GM21360 (cell line): Measurements from ENCODE around the gene ITGB2.

Source experiments
- ATAC-seq: cut with Tn5 transposase; IDR thresholded peaks from one replicate; pipeline ENCODE4 v1.9.1; 2021; ENCODE audit warnings: mild to moderate bottlenecking, moderate library complexity; ENCODE audit not compliant: unreplicated experiment

ITGB2 gene

DNA sequence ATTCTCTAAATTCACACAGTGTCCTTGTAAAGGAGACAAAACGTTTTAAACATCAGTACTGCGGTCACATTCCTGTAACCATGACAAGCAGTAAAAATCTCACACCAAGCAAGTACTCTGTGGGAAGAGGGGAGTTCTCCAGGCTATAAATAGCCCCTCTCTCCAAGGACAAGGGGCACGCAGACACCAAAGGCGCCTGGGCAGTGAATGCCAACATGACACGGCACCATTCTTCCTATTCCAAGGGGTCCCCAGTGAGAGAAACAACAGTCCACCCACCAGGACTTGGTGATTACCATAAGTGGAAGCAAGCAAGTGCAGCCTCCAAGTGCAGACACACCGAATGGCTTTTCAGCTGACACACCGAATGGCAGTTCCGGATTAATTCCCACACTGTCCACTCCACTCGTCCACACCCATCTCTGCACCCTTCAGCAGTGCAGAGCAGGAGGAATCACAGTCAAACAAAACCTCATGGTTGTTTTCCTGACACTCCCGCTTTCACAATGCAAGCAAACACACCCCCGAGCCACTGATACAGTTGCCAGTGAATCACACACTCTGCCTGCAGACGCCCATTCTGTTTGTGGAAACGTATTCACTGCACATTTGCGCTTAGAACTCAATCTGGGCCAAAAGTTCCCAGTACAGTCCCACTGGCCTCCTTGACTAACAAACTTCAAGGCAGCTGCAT lies 49.0 kb downstream of the ITGB2 start:
- ATAC-seq, result no peak

GRCh38 chr21:44870748-44871495 lies 49.8 kb downstream of the ITGB2 start:
- no peak for ATAC-seq

DNA sequence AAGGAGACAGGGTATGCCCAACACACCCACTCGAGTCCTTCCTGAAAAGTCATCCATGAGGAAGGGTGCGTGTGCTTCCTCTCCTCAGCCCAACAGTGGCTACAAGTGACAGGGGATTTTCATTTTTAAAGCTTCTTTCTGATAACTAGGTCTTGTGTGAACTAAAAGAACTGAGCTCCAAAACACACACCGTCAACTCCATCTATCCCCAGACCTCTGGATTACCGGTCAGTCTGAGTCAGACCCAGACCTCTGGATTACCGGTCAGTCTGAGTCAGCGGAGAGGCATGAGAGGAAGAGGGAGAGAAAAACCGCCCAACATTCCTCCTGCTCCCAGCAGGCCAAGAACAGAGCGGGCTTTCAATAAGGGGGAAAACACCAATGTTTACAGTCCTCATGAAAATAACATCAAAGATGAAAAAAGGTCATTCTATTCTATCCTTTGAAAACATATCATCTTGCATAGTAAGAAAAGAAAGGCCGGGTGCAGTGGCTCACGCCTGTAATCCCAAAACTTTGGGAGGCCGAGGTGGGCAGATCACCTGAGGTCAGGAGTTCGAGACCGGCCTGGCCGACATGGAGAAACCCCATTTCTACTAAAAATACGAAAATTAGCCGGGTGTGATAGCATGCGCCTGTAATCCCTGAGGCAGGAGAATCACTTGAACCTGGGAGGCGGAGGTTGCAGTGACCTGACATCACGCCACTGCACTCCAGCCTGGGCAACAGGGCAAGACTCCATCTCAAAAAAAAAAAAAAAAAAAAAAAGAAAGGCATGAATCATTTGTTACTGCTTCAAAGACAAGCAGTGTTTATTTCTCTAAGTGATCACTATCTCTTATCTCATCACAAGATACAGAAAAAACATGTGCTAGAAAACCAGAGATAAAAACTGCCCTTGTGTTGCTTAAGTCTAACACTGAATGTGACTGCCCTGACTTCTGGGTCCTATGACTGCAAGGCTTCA lies 50.6 kb downstream of the ITGB2 start:
- no peak for ATAC-seq

DNA sequence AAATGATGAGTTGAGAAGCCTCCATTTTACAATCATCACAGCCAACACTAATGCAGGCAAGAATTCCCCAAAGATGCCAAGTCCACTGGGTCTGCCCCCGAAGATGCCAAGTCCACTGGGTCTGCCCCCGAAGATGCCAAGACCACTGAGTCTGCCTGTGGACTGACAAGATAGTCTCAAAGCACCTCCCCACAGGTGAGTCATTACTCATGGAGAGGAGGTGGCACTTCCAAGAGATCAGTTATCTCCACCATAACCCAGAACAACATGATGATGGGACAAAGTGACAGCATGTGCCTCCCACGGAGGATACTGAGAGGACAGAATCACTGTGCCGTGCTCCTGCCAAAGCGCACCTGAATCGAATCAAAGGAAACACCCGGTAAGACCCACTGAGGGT lies 52.0 kb downstream of the ITGB2 start:
- no peak for ATAC-seq

DNA sequence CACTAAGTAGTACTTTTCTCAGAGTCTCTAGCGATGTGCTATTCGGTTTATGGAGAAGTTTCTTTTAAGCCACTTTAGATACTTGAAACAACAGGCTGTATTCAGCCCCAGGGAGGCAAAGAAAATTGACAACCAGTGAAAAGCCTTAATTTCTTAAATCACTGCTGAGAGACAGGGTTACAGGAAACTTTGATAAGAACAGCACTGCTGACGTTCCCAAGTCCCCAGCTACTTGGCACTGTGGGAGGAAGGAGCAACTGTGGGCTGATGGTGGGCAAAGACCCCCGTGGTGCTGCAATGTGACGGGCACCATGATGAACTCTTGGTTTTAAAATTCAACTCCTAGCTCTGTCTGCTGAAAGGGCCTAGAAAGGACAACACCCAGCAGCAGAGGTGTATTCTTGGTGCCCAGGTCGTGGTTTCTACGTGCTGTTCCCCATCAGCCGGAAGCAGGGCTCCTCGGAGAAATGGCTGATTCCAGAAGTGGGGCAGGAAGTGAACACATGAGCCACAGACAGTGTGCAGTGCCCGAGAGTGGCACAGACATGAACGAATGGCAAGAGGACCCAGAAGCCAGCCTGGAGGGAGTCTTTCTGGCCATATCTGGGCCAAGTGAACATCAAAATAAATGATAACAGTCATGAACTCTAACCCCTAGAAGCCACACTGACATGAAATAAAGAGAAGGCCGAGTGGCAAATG lies 52.5 kb downstream of the ITGB2 start:
- no peak for ATAC-seq

DNA sequence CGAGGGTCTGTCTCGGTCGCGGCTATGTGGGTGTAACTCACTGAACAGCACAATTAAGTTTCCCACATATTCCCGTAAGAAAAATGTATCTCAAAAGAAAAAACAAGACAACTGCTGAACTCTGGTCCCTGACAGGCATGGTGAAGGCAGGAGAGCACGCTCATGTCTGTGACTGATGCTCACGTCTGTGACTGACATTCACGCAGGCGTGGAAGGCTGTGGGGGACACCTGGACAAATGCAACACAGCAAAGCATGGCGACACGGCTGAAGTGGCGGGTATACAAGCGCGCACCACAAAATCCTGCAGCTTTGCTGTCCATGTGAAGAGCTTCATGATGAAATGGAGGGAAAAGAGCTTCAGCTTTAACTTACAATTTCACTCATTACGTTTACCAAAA lies 53.2 kb downstream of the ITGB2 start:
- no peak for ATAC-seq

DNA sequence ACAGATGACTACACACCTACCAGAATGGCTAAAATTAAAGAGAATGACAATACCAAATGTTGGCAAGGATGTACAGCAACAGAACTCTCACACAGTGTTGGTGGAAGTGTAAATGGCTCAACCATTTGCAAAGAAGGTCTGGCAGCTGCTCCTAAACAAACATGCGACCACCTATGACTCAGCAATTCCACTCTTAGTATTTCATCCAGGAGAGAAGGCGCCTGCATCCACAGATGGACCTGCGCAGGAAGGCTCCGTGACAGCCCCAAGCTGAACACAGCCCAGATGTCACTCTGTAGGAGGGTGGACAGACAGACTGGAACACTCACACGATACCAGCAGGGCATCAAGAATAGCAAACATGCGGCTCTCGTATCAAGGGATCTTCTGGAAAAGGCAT lies 53.9 kb downstream of the ITGB2 start:
- ATAC-seq, result no peak

GRCh38 chr21:44865561-44866280 lies 55.0 kb downstream of the ITGB2 start:
- ATAC-seq, result no peak

DNA sequence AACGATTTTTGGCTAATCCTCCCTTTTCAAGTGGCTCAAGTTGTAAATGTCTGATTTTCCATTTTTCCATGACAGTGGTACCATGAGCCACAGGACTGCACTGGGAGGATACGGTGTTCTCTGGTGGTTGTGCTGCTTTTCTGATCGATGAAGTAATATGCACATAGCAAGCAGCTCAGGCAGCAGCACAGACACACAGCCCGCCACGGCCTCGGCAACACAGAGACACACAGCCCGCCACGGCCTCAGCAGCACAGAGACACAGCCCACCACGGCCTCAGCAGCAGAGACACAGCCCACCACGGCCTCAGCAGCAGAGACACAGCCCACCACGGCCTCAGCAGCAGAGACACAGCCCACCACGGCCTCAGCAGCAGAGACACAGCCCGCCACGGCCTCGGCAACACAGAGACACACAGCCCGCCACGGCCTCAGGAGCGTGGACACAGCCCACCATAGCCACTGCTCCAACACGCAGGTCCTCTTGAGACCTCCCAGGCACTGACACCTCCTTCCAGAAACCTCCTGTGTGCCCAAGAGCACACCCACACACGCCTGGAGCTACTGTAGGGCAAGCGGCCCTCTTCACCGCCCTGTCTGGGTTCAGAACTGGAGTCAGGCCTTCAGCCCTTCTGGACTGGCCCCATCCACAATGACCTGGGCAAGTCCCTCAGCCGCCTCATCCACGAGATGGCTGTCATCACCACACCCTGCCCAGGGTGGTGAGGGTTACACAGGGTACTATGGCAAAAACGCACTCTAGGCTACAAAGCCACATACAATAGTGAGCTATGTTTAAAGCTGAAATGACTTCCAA lies 57.6 kb downstream of the ITGB2 start:
- no peak for ATAC-seq

DNA sequence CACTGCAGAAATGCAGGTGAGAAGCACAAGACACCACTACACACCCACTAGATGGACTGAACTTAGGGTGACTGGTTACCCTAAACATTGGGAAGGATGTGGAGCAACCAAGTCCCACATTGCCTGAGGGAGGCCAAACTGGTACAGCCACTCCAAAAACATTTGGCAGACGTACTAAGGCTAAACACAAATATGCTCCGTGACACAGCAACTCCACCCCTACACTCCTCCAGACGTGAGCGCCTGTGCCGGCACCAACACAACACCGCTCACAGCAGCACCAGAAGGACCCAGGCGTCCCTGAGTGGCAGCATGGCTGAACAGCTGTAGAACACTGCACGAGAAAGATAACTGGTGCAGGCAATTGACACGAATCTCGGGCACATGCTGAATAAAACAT lies 61.9 kb downstream of the ITGB2 start:
- ATAC-seq, result no peak

- no peak for ATAC-seq
Measured at GRCh38 chr21:44858291-44858690, 62.4 kb downstream of the ITGB2 start.

GRCh38 chr21:44857127-44857892 lies 63.4 kb downstream of the ITGB2 start:
- no peak for ATAC-seq

DNA sequence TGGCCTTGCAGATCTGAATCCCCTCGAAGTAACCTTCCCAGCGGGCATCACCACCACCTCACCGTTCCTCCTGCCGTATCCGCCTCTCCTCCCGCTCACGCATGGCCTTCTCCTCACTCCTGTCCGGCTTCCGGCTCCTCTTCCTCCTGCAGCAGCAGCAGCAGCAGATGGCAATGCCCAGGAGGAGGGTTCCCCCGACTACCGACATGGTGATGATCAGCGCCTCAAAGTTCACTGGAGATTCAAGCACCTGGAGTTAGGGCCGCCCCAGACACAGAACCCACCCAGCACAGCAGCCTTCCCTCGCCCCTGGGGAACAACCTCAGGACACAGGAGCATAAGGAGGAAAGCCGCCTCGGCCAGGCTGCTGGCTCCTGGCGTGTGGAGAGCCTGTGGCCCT lies 64.6 kb downstream of the ITGB2 start:
- no peak for ATAC-seq

- no peak for ATAC-seq
Measured at GRCh38 chr21:44855572-44855971, 65.1 kb downstream of the ITGB2 start.

- ATAC-seq, result no peak
Measured at GRCh38 chr21:44854664-44855446, 65.8 kb downstream of the ITGB2 start.

DNA sequence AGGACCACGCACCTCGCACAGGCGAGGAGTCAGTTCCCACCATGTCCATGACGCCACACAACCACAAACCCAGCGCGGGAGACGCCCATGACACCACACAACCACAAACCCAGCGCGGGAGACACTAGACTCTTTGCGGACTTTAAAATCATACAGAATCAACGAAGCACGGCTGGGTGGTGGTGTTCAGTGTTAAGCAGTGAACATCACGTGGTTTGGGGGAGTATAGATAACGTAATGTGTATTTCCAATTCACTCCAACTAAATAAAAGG lies 66.4 kb downstream of the ITGB2 start:
- no peak for ATAC-seq

DNA sequence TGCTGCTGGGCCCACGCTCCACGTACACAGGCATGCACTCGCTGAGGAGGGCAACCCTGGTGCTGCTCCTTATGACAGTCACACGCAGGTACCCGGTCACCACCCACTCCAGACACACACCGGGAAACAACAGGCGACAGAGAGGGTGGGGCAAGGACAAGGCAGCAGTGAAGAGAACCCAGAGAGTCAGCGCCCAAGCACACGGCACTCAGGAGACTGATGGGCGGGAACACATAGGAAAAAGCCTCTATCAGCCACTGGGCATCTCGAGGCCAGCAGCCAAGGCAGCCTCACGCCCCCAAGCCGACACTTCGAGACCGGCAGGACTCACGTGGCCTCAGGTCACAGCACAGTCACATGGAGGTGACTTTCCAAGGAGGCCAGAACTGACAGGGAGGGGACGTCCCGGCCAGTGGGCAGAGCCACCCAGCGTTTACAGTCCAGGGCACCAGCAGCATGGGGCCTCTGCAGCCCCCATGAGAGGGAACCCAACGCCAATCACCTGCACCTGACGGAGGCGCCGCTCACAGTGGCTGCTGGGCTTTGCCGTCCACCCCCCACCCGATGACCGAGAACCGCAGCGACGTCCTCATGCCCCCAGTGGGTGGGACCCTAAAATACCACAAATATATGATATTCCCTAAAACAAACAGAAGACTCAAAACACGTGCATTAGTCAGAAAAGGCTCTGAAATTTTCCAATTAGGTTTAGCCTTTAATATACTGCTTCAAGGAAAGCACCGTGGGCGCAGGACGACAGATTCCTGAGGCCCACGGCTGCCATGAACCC lies 66.9 kb downstream of the ITGB2 start:
- ATAC-seq, result no peak
